SU-DHL-6 (cell line): ENCODE results near the gene FAM177B.

Experiments used
- CTCF ChIP-seq: fragments of 200-600 bp; sonication (generic); IDR thresholded peaks from one replicate; pipeline ENCODE4 v1.5.1; 2017; ENCODE audit warnings: antibody characterized with exemption, mild to moderate bottlenecking, low read length, moderate library complexity; ENCODE audit not compliant: insufficient read depth, poor library complexity, severe bottlenecking
- EZH2phosphoT487 ChIP-seq: fragments of 200-600 bp; sonication (generic), shearing (Covaris generic); conservative IDR thresholded peaks from 2 replicates; pipeline ENCODE4 v1.6.1; 2018; ENCODE audit warnings: mild to moderate bottlenecking, antibody characterized with exemption, low read length, moderate library complexity, mixed read lengths

GRCh38 chr1:222704260-222704659 is 32.7 kb upstream of the FAM177B start:
- TF ChIP-seq CTCF = no peak
- TF ChIP-seq EZH2phosphoT487 = no peak
